ENCODE results near the gene KMT2E.

The KMT2E gene

GRCh38 chr7:105118612-105119600 is 104.9 kb downstream of the KMT2E start:
- no peak overlapping the region for H3K4me3 ChIP-seq (ENCODE audit: low read depth, low read length)
- H3K27me3 ChIP-seq (ENCODE audit: insufficient read depth, low read depth, severe bottlenecking), result no peaks in the 10 kb centered on the region
- no peak overlapping the region for H3K27ac ChIP-seq
- no peak for DNase-seq
- H3K9me3 ChIP-seq (ENCODE audit: severe bottlenecking), result no peaks in the 10 kb centered on the region
- H3K36me3 ChIP-seq, result peaks cover 21% of the 10 kb centered on the region
- no peak for TF ChIP-seq CTCF (IDR thresholded peaks at IDR 0.05; ENCODE audit: low read depth, low read length)

GRCh38 chr7:105122619-105123018 is 108.6 kb downstream of the KMT2E start:
- no peak for DNase-seq
- peaks cover 19% of the 10 kb centered on the region for H3K36me3 ChIP-seq
- H3K4me3 ChIP-seq (ENCODE audit: low read depth, low read length), result no peak overlapping the region
- no peaks in the 10 kb centered on the region for H3K27me3 ChIP-seq (ENCODE audit: insufficient read depth, low read depth, severe bottlenecking)
- no peak for TF ChIP-seq CTCF (IDR thresholded peaks at IDR 0.05; ENCODE audit: low read depth, low read length)
- H3K9me3 ChIP-seq (ENCODE audit: severe bottlenecking), result no peaks in the 10 kb centered on the region
- no peak overlapping the region for H3K27ac ChIP-seq

GRCh38 chr7:105125745-105126144 is 111.7 kb downstream of the KMT2E start:
- H3K4me3 ChIP-seq (ENCODE audit: low read depth, low read length), result no peak overlapping the region
- no peak for TF ChIP-seq CTCF (IDR thresholded peaks at IDR 0.05; ENCODE audit: low read depth, low read length)
- H3K27ac ChIP-seq, result no peak overlapping the region
- no peak for DNase-seq
- H3K9me3 ChIP-seq (ENCODE audit: severe bottlenecking), result no peaks in the 10 kb centered on the region
- H3K27me3 ChIP-seq (ENCODE audit: insufficient read depth, low read depth, severe bottlenecking), result no peaks in the 10 kb centered on the region
- H3K36me3 ChIP-seq, result peaks cover 19% of the 10 kb centered on the region

GRCh38 chr7:105126436-105126975 is 112.5 kb downstream of the KMT2E start:
- H3K36me3 ChIP-seq, result peaks cover 19% of the 10 kb centered on the region
- no peak overlapping the region for H3K27ac ChIP-seq
- H3K27me3 ChIP-seq (ENCODE audit: insufficient read depth, low read depth, severe bottlenecking), result no peaks in the 10 kb centered on the region
- no peak for TF ChIP-seq CTCF (IDR thresholded peaks at IDR 0.05; ENCODE audit: low read depth, low read length)
- no peak for DNase-seq
- no peak overlapping the region for H3K4me3 ChIP-seq (ENCODE audit: low read depth, low read length)
- no peaks in the 10 kb centered on the region for H3K9me3 ChIP-seq (ENCODE audit: severe bottlenecking)

- peaks cover 24% of the 10 kb centered on the region for H3K36me3 ChIP-seq
- H3K27ac ChIP-seq, result no peak overlapping the region
- TF ChIP-seq CTCF (IDR thresholded peaks at IDR 0.05; ENCODE audit: low read depth, low read length), result no peak
- no peak for DNase-seq
- H3K4me3 ChIP-seq (ENCODE audit: low read depth, low read length), result no peak overlapping the region
- no peaks in the 10 kb centered on the region for H3K9me3 ChIP-seq (ENCODE audit: severe bottlenecking)
- H3K27me3 ChIP-seq (ENCODE audit: insufficient read depth, low read depth, severe bottlenecking), result no peaks in the 10 kb centered on the region
These were observed 113.2 kb downstream of the KMT2E start for GRCh38 chr7:105127179-105127578.
